NCI-H345 (cell line): ENCODE results near the gene EXOC3.
"Not testable (repeated sequence)": the region's sequence is repeated elsewhere in the genome, so short reads cannot be mapped to it uniquely, and the experiment has no call there.

Experiments used
- DNase-seq: peaks from one replicate; lab custom pipeline; 2025; lab: John Stamatoyannopoulos, UW

Gene EXOC3

GRCh38 chr5:442335-443238 lies at the start of gene EXOC3:
Gene EXOC3, plus strand, starts transcription at chr5:443176. Its CDS starts 3,030 bp downstream, at chr5:446206.
- DNase-seq, result peak; percentile 84

- DNase-seq, result no peak
Observed at GRCh38 chr5:393846-394275, 49.1 kb upstream of the EXOC3 start.

GRCh38 chr5:394671-395155 lies 48.3 kb upstream of the EXOC3 start:
- no peak for DNase-seq

GRCh38 chr5:395156-395920 lies 47.6 kb upstream of the EXOC3 start:
- DNase-seq, result no peak

- no peak for DNase-seq
Observed at GRCh38 chr5:395921-396530, 47.0 kb upstream of the EXOC3 start.

- no peak for DNase-seq
Observed at GRCh38 chr5:396531-396961, 46.4 kb upstream of the EXOC3 start.

GRCh38 chr5:398141-398474 lies 44.9 kb upstream of the EXOC3 start:
- not testable (repeated sequence) for DNase-seq

GRCh38 chr5:398475-399295 lies 44.3 kb upstream of the EXOC3 start:
- peak; percentile 28 for DNase-seq

- peak; percentile 98 for DNase-seq
Observed at GRCh38 chr5:399296-400281, 43.4 kb upstream of the EXOC3 start.

GRCh38 chr5:400282-401145 lies 42.5 kb upstream of the EXOC3 start:
- DNase-seq, result no peak

GRCh38 chr5:401146-402034 lies 41.6 kb upstream of the EXOC3 start:
- DNase-seq, result no peak

GRCh38 chr5:402219-402614 lies 40.8 kb upstream of the EXOC3 start:
- not testable (repeated sequence) for DNase-seq

GRCh38 chr5:402615-403359 lies 40.2 kb upstream of the EXOC3 start:
- DNase-seq, result no peak

GRCh38 chr5:403995-404394 lies 39.0 kb upstream of the EXOC3 start:
- DNase-seq, result no peak

- DNase-seq, result no peak
Observed at GRCh38 chr5:404666-405241, 38.2 kb upstream of the EXOC3 start.

- DNase-seq, result no peak
Observed at GRCh38 chr5:405421-405820, 37.6 kb upstream of the EXOC3 start.

- DNase-seq, result no peak
Observed at GRCh38 chr5:406041-406440, 36.9 kb upstream of the EXOC3 start.
